HG03442 (cell line): Measurements from ENCODE around the gene CAMKK1.

Experiments
- ATAC-seq: cut with Tn5 transposase; IDR thresholded peaks from one replicate; pipeline ENCODE4 v1.9.1; 2021; ENCODE audit warnings: mild to moderate bottlenecking, moderate library complexity; ENCODE audit not compliant: unreplicated experiment

CAMKK1 gene

DNA sequence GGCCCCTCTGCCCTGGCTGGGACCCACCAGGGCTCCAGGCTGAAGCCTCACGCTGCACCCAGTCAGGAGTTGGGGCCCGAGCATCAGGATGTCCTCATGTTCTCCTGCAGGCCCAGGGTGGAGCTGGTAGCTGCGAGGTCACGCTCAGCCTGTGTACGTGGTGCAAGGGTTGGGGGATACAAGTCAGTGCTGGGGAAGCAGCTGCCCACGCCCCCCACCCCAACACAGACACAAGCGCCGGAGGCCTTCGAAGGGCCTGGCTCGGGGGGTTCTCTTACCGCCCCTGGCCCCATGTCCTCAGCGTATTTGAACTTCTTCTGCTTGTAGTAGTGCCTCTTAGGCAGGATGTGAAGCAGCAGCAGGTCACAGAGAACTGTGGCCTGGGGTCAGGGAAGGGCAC, 4.9 kb upstream of the CAMKK1 start:
- no peak for ATAC-seq

DNA sequence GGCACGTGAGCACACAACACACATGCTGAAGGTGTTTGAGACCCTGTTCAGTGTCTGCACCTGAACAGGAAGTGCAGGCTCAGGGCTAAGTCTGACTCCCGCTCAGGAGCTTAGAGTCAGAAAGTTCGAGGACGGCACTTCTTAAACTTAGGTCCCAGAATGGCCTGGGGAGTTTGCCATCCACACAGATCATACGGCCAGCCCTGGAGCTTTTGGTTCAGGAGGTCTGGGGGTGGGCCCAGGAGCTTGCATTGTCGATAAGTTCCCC, 4.0 kb upstream of the CAMKK1 start:
- ATAC-seq = no peak

DNA sequence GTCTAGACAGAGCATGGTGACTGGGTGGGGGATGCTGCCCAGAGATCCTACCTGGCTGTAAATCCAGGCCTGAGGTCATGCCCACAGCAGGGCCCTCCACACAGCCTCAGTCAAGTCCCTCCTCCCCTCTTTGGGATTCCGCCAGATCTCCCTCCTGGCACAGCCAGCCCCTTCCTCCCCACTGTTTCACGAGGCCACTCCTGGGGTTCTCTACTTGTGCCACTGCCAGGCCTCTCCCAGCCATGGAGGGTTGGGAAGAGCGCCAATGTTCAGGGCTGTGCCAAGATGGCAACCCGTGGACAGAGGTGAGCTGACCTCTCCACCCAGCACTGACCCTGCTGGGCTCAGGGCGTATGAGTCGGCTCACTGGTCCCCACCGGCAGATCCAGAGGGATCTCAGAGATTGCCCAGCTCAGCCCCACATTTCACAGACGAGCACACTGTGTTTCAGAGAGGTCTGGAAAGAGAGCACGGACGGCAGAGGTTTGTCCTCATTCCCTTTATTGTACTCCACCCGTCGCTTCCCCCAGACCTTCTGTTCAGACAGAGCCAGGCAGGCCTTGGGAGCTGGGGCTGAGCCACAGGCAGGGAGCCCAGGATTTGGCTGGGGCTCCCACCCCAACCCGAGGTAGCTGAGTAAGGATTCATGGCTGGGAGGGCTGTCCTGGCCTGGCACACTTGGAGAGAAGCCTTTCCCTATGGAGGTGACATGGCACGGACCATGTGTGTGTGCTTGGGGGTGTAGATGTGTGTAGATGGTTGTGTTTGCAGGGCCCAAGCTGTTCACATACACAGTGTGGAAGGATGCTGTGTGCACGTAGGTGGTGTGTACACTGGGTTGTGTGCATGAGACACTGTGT, 3.5 kb upstream of the CAMKK1 start:
- no peak for ATAC-seq

DNA sequence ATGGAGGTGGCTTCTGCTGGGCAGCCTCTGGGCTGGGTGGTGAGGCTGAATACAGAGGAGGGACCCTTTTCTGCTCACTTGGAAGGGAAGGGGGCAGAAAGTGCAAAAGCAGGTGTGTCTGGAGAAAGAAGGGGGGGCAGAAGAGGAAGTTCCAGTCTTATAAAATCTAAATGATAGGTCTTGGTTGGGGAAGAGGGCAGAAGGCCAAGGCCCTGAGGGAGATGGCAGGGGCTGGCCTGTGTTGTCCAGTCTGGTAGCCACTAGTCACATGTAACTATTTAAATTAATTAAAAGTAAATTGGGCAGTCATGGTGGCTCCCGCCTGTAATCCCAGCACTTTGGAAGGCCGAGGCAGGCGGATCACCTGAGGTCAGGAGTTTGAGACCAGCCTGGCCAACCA, 2.5 kb upstream of the CAMKK1 start:
- ATAC-seq = no peak

DNA sequence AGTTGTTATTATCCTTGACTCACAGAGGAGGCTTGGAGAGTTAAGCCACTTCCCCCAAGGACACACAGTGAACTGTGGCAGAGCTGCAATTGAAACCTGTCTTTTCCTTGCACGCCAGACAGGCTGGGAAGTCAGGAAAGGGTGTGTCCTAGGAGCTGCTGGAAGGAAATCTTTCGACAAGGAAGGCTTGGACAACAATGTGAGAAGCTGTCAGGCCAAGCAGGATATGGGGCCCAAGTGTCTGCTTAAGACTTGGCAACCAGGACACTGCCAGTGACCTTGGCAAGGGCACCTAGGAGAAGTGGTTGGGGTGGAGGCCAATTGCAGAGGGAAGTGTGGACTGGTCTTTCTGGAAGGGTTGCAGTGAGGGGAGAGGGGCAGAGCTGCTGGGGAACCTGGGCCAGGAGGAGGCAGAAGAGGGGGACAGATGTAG, 2.1 kb upstream of the CAMKK1 start:
- ATAC-seq = no peak

DNA sequence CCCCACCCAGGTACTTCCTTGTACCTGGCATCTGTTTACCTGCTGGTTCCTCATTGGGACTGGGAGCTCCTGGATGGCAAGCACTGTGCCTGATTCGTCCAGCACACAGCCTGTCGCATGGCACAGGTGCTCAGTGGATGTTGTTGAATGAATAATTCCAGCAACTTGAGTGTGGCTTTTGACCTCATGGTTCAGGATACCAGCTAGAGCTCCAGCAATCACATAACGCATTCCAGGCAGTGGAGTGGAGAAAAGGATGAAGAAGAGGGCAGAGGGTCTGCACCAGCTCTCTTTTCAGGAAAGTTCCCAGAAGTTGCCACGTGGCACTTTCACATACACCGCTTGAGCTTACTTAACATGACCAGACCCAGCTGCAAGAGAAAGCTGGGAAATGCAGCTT, 1.3 kb upstream of the CAMKK1 start:
- ATAC-seq = no peak

DNA sequence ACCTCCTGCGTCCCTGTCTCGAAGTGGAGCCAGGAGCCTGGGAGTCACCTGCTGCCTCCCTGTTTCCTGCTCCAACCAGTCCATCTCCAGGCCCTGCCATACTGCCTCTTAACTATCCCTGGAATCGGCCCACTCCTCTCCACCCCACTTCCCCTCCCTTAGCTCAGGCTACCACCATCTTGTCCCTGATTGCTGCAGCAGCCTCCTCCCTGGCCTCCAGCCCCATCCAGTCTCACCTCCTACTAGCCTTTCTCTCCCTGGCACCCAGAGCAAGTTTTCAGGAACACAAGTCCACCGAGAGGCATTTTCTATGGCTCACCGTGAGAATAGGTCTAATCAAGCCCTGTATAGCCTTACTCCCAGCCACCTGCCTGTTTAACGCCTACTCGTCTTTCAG, 865 bp upstream of the CAMKK1 start:
- ATAC-seq = no peak

DNA sequence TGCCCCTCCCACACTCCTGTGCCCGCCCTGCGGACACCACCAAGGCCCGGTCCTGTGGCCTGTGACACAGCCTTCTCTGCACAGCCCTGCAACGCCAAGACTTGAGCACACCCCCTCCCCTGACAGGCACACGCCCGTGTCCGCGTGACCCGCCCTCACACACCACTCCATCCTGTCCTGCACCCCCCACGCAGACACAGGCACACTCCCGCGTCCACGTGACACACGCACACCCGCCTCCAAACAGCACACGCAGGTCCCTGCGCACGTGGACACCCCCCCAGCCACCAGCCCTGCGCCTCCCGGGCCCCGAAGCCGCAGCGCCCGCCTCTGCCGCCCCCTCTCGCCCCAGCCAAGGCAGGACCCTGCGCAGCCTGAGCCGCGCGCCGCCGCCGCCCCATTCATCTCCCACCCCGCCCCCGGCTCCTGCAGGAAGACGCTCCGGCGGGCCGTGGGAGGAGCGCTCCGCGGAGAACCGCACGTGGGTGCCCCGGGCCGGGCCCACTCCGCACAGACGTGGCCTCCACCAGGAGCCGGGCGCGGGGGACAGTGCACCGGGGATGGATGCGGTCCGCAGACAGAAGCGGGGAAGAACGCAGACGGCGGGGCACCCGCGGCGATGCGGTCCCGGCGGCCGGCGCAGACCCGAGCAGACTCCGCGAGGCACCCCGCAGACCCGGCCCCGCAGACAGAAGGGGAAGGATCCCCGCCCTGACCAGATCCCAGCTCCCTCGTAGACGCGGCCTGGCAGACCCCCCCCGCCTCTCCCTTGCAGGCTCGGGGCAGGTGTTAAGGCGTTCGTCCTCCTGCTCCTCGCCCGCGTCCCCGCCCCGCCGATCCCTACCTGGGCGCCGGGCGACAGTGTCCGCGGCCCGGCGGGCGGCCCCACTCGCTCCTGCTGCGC, 506 bp downstream of the CAMKK1 start:
- ATAC-seq = peak; percentile 16

DNA sequence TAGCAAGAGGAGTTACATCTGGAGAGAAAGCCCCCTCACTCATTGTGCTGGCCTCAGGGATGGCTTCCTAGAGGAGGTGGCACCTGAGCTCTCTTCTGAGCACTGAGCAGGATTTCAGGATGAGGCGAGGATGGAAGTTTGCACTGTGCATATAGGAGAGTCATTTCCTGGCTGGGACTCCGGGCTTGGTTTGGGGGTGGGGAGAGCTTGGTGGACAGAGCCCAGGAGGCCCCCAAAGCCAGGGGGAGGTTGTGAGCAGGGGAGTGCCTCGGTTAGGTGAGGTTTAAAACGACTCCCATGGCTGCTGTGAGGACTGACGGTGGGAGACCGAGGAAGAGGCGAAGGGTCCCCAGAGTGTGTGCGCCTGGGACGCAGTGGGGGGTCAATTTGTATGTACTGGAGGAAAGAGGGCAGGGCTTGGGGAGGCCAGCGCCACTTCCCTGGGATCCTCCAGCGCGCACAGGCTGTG, 1.2 kb downstream of the CAMKK1 start:
- ATAC-seq = no peak

DNA sequence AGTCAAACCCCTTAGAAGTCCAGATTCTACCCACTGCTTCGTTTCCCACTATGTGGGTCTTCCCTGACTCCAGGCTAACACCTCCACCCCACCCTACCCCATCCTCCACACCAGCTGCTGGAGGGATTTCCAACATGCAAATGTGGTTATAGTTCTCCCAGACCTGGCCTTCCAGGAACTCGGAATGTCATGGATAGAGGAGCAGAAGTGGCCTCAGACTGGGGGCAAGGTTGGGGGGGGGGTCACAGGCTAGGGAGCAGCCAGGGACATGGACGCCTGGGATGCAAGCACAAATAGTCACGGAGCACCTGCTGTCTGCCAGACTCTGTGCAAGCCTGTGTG, 2.0 kb downstream of the CAMKK1 start:
- no peak for ATAC-seq

DNA sequence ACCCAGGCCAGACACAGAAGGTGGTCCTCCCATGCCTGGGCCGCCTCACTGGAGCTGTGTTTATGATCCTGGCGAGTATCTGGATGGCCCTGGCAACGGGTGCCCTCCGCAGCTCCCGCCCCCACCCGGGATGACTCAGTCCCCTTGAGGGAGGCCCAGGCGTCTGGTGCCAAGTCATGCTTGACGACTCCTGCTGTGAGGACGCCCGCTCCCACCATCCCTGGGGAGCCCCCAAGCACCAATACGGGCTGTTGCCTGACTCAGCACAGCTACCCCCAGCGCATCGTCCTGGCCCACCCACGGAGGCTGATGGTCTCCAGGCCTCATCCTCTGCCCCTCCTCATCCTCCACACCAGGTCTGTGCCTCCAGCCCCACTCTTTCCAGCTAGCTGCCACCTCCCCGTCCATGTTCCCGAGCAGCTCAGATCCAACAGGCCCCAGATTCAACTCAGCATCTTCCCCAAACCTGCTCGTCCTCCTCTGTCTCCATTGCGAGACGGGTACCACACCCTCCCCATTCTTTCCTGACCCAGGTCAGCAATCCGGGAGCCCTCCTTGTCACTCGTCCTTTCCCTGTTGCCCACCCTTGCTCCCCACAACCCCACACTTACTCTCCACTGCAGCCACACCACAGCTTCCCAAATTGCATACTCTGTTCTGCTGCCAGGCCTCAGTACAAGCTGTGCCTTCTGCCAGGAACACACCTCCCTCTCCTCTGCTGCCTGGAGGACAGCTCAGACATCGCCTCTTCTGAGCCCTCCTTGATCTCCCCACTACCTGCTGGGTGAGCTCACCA, 2.6 kb downstream of the CAMKK1 start:
- no peak for ATAC-seq

DNA sequence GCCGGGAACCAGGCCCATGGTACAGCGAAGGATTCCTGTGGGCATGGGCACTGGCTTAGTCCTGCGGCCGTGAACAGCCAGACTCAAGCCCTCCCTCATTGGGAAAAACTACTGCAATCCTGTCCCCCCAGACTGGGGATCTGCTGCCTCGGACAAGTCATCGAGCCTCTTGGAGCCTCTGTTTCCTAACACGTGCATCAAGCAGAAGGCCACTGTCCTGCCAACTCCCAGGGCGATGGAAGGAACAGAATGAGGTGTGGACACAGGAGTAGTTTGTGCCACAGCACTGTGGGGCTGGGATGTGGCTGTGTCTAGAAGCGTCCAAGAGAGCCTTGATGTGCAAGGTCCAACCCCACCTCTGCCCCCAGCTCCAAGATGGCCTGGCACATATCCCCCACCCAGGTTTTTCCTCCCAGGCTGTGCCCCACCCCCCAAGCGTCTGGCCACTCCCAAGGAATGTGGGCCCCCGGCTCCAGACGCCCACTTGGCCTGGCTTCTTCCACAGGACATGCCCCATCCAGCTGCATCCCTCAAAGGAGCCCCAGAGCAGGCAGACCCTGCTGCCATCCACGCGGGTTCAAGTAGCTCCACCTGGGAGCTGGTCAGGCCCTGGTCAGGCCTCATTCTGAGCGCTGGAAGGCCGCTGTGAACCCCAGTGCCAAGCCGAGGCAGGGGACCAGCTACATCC, 3.4 kb downstream of the CAMKK1 start:
- no peak for ATAC-seq

DNA sequence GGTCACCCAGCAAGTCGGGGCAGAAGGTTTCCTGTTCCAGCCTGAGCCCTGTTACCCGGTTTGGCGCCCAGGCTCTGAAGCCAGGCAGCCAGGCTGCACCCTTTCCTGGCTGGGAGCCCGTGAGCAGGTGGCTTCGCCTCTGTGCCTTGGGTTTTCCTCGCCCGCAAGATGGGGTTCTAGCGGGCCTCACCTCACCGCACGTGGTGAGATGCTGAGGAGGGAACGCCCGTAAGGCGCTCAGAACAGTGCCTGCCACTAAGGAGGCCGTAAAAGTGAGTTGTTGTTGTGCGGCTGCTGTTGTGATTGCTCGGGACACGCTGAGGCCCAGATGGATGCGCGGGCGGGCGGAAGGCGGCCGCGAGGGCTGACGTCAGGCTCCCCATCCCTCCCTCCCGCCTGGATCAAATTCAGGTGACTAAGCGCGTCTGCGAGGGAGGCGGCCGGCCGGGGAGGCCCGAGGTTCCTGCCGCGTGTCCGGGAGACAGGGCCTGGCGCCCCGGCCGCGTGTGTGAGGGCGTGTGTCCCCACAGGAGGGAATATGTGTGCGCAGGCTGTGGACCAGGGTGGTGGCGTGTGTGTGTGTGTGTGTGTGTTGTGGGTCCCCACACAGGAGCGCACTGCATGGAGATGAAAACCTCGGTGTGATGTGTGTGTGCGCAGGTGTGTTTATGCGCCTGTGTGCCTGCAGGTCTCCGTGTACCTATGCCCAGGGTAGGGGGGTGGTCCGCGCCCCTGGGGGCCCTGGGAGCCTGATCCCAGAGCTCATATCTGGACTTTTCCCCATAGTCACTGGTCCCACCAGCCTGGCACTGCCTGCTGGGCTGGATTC, 4.3 kb downstream of the CAMKK1 start:
- ATAC-seq = no peak

DNA sequence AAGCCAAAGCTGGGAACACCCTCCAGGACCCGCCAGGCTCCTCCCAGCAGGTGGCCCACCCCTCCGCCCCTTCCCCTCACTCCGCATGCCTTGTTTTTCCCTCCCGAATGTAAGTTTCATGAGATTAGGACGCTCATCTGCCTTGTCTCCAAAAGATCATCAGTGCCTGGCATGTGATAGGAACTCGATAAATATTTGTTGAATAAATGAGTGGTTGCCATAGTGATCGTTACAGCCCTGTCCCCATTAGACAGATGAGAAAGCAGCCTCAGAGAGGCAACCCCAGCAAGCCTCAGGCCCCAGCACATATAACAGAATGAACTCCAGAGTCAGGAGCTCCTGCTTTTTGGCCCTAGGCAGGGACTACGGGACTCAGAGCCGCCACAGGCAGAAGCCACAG, 5.0 kb downstream of the CAMKK1 start:
- ATAC-seq = no peak

DNA sequence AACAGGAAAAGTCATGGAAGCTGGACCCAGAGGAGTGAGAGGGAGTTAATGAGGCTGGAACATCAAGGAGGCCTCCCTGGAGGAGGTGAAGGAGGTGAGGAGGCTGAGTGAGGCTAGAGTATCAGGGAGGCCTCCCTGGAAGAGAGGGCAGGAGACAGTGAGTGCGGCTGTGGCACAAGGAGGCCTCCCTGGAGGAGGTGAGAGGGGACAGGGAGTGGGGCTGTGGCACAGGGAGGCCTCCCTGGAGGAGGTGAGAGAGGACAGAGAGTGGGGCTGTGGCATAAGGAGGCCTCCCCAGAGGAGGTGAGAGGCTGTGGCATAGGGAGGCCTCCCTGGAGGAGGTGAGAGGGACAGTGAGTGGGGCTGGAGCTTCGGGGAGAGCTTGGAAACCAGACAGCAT, 5.5 kb downstream of the CAMKK1 start:
- no peak for ATAC-seq

DNA sequence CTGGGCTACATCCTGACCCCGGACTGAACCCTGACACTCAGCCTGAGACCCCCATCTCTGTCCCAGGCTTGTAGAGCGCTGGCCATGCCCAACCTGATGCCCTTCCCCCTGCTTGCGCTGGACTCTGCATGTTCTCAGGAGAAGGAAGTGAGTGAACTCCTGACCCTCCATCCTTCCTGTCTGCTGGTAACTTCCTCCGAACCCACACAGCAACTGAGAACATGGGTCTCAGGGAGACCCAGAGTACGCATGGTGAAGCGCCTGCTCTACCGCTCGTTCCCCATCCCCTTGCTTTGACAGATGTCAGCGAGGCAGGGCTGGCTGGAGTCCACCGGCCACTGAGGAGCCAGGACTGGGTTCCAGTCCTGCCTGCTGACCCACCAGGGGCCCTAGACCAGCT, 6.1 kb downstream of the CAMKK1 start:
- no peak for ATAC-seq

DNA sequence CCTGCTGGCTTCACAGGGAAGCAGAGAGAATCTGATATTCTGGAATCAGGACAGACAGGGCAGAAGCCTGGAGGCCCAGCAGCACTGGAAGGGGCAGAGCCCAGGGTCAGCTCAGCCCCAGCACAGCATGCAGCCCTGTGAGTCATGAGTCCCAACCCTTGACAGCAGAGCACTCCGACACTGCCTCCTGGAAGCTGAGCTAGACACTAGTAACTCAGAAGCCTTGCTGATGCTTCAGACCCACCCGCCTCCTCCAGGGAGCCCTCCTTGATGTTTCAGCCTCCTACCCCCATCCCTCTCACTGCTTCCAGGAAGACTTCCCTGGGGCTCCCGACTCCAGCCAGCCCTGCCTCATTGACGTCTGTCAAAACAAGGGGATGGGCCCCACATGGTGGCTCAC, 6.9 kb downstream of the CAMKK1 start:
- ATAC-seq = no peak

DNA sequence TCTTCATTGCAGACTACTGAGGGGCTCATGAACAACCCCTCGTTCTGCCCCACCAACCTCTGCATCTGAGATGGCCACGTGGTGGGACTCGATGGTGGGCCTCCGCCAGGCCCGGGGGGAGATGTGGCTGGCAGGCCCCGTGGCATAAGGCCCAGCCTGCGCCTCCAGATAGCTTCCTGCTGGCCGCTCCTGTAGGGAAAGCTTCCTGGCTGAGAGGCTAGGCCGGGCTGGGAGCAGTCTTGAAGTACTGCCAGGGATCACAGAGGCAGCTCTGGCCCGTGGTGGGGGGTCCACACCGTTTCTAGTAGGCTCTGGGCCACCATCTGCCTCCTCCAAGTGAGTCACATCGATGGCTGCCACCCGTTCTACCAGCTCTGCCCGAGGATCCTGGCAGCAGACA, 7.6 kb downstream of the CAMKK1 start:
- no peak for ATAC-seq

DNA sequence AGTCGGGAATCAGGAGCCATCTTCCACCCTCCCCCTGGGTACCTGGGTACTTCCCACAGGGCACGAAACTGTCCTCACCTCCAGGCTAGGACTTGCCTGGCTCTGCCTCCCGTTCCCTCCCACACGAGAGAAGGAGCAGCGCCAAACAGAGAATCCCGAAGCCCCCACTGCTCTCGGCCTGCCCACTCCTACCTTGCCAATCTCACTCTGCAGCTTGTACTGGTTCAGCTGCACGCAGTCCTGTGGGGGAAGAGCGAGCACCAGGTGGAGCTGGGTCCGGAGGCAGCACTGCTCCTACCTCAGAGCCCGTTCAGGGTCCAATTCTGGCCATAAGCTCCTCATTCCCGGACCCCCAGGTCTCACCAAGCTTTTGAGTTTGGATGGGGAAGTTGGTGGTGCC, 8.7 kb downstream of the CAMKK1 start:
- no peak for ATAC-seq

DNA sequence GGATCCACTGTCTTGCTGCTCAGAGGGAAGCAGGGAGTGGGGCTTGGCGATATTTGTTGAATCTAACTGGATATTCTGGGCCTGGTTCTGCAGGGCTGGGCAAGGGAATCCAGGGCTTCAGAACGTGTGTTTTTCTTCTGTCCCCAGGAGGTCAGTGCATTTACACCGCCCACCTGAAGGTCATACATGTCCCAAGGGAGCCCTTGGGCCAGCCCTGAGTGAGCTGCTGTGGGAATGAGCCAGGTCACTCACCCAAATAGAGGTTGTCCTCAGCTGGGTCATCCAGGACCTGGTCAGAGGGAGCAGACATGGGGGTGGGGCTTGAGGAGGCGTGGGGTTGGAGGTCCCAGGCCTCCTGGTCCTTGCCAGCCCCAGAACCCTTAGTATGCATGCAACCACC, 10.6 kb downstream of the CAMKK1 start:
- no peak for ATAC-seq
